ENCODE results near the gene TOM1L2.

DNA sequence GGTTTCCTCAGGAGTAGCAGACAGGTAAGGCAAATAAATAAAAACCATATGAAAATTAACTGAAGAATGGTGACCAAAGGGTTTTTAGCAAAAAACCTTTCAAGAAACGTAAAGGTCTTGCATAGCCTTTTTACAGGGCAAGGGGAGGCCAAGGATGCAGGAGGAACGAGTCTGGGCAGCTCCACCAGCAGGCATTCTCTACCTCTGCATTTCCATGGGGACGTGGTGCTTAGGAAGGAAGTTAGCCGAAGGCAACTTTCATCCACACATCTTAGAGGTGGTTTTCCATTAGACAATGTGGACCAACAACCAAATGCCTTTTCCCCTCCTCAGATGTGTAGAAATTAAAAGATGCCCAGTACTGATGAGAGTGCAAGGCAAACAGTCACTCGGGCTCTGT lies 20.7 kb downstream of the TOM1L2 start:
- TF ChIP-seq, protein P1, sequence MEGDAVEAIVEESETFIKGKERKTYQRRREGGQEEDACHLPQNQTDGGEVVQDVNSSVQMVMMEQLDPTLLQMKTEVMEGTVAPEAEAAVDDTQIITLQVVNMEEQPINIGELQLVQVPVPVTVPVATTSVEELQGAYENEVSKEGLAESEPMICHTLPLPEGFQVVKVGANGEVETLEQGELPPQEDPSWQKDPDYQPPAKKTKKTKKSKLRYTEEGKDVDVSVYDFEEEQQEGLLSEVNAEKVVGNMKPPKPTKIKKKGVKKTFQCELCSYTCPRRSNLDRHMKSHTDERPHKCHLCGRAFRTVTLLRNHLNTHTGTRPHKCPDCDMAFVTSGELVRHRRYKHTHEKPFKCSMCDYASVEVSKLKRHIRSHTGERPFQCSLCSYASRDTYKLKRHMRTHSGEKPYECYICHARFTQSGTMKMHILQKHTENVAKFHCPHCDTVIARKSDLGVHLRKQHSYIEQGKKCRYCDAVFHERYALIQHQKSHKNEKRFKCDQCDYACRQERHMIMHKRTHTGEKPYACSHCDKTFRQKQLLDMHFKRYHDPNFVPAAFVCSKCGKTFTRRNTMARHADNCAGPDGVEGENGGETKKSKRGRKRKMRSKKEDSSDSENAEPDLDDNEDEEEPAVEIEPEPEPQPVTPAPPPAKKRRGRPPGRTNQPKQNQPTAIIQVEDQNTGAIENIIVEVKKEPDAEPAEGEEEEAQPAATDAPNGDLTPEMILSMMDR (IDR thresholded peaks at IDR 0.05; ENCODE audit: low read length) = no peak
- TF ChIP-seq EZH2 (optimal IDR thresholded peaks at IDR 0.05; ENCODE audit: low read depth, low read length) = no peak

Data from MM.1S (cell line).